GM12873 (cell line): Measurements from ENCODE around the gene CCNG1.

Experiments
- CTCF ChIP-seq: IDR thresholded peaks from 2 replicates; pipeline ENCODE4 v1.5.1; 2012; ENCODE audit warnings: low read depth, mild to moderate bottlenecking, moderate library complexity, low read length, control low read depth; ENCODE audit not compliant: insufficient read depth; ENCODE audit errors: missing control alignments

CCNG1 gene

DNA sequence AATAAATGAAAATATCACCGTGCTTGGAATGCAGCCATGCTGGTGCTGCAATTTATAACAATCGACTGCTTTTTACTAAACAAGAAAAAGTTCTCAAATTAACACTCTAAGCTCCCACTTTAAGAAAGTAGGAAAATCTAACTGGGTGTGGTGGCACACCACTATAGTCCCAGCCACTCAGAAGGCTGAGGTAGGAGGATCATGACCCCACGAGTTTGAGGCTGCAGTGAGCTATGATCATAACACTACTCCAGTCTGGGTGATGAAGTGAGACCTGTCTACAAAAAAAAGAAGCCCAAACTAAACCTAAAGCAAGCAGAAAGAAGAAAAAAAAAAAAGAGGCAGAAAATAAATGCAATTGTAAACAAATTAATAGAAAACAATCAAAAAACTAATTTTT lies 10.5 kb downstream of the CCNG1 start:
- TF ChIP-seq CTCF: no peak

- TF ChIP-seq CTCF: no peak
Measured at GRCh38 chr5:163448491-163448890, 11.1 kb downstream of the CCNG1 start.

DNA sequence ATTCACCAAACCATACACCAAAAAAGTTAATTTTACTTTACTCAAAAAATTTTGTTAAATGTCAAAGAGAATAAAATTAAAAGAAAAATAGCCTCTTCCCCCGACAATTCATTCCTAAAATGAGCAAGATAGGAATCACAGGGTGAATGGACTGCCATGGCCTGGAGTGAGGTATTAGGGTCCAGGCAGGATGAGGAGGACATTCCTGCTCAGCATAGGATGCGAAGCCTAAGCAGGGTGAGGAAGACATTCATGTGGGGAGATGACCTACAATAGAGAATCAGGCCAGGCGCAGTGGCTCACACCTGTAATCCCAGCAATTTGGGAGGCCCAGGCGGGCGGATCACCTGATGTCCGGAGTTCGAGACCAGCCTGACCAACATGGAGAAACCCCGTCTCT lies 14.1 kb downstream of the CCNG1 start:
- TF ChIP-seq CTCF: no peak

DNA sequence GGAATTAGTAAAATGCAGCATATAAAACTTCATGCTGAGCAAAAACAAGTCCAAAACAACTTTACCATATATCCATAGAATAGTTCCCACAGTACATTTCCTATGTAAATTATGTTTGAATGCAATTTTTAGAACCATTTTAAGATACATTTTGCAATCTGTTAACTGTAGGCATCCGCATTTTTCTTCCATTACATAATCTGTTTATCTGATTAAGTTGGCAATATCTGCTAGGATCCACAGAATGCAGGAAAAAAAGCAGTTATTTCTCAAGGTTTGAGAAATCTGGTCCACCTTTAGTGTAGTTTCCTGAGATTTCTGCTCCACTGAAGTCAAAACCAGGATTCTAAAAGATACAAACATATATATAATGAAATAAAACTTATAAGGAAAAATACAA lies 16.3 kb downstream of the CCNG1 start:
- TF ChIP-seq CTCF: no peak

DNA sequence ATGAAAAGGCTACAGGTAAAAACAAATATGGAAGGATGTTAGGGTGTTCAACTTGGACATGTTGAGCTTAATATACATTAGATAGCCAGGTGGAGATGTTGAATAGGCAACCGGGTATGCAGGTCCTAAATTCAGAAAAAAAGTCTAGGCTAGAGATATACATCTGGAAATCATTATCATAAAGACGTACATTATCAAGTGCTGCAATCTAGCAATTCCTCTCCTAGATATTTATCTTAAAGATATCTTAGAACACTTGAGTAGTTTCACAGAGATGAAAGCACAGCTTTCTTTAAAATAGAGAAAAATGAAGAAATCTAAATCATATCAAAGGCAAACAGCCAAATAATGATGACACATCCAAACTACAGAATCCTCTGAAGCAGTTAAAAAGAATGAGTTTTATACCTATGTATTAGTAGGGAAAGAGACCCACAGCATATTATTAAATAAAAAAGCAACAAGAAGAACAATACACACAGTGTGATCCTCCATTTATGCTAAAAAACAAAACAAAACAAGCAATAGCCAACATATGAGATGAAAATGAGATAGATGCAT lies 18.7 kb downstream of the CCNG1 start:
- no peak for TF ChIP-seq CTCF

DNA sequence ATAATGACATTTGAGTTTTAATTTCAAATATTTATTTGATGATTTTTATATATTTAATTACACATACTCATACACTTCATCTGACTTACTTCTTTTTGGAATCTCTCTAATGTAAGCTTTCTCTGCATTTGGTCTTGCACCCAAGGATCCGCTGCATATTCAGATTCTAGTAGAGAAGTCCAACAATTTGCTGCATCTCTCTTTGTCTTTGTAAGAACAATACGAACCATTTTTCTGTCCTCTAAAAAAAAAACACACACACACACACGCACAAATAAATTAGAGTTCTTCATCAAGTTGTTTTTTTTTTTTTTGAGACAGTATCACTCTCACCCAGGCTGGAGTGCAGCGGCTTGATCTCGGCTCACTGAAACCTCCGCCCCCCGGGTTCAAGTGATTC lies 19.4 kb downstream of the CCNG1 start:
- no peak for TF ChIP-seq CTCF

- TF ChIP-seq CTCF: no peak
Measured at GRCh38 chr5:163458778-163459385, 21.5 kb downstream of the CCNG1 start.
